Measurements from ENCODE around the gene ANKEF1.

ANKEF1 gene

GRCh38 chr20:9995510-9996272 is 39.1 kb upstream of the ANKEF1 start:
- Histone ChIP-seq H3K27me3 (replicated peaks in 2 of 5; ENCODE audit: control insufficient read depth in 4 of 5, insufficient read depth in 5 of 5, low read length in 4 of 5) (no peaks in the 10 kb centered on the region), H3K36me3 (ENCODE audit: control insufficient read depth in 4 of 4, insufficient read depth in 4 of 4, low read length in 3 of 4) (no peaks in the 10 kb centered on the region), H3K4me3 (ENCODE audit: control insufficient read depth in 1 of 7, extremely low read depth in 1 of 7, insufficient read depth in 4 of 7, low read depth in 2 of 7, low read length in 6 of 7) (no peak overlapping the region), H3K27ac (ENCODE audit: insufficient read depth in 1 of 2, low read depth in 1 of 2, low read length in 2 of 2, poor library complexity in 1 of 2, severe bottlenecking in 2 of 2) (no peak overlapping the region), H3K4me1 (ENCODE audit: control extremely low read depth in 1 of 4, control insufficient read depth in 4 of 4, insufficient read depth in 4 of 4, low read length in 3 of 4) (no peaks in the 10 kb centered on the region), H3K9me3 (ENCODE audit: control extremely low read depth in 1 of 5, control insufficient read depth in 4 of 5, insufficient read depth in 2 of 5, low read depth in 1 of 5, low read length in 4 of 5) (peaks cover 0 to 4% (median 2%) of the 10 kb centered on the region in 5 experiments)
- 100% methylated on average over 1 of the region's 3 CpGs for WGBS (ENCODE audit: insufficient coverage)
- no peak for DNase-seq
- POLR2A ChIA-PET = interaction anchor here (0.6 kb wide), 1 partner anchor 225 kb away, joined by 3 read pairs; no protein-coding TSS in a partner anchor
- CTCF ChIA-PET = interaction anchor here (1.0 to 1.2 kb wide), 2 partner anchors 17 to 230 kb away, joined by 3 to 4 read pairs; no protein-coding TSS in a partner anchor

GRCh38 chr20:9996944-9997343 is 37.8 kb upstream of the ANKEF1 start:
- no peak for DNase-seq

GRCh38 chr20:9999645-10000044 is 35.1 kb upstream of the ANKEF1 start:
- peak in 2 of 3 donors; percentile 12 to 35 for DNase-seq
- no peaks in the 10 kb centered on the region for H3K4me1 ChIP-seq (ENCODE audit: control extremely low read depth in 1 of 4, control insufficient read depth in 4 of 4, insufficient read depth in 4 of 4, low read length in 3 of 4)
- H3K36me3 ChIP-seq (ENCODE audit: control insufficient read depth in 4 of 4, insufficient read depth in 4 of 4, low read length in 3 of 4) = no peaks in the 10 kb centered on the region
- H3K9me3 ChIP-seq (ENCODE audit: control extremely low read depth in 1 of 5, control insufficient read depth in 4 of 5, insufficient read depth in 2 of 5, low read depth in 1 of 5, low read length in 4 of 5) = peaks cover 0 to 3% (median 2%) of the 10 kb centered on the region in 5 experiments
- POLR2A ChIA-PET = no interaction called here
- 94% methylated on average over 1 of the region's 1 CpG for WGBS (ENCODE audit: insufficient coverage)
- H3K4me3 ChIP-seq (ENCODE audit: control insufficient read depth in 1 of 7, extremely low read depth in 1 of 7, insufficient read depth in 4 of 7, low read depth in 2 of 7, low read length in 6 of 7) = no peak overlapping the region
- no peaks in the 10 kb centered on the region for H3K27me3 ChIP-seq (replicated peaks in 2 of 5; ENCODE audit: control insufficient read depth in 4 of 5, insufficient read depth in 5 of 5, low read length in 4 of 5)
- no peak overlapping the region for H3K27ac ChIP-seq (ENCODE audit: insufficient read depth in 1 of 2, low read depth in 1 of 2, low read length in 2 of 2, poor library complexity in 1 of 2, severe bottlenecking in 2 of 2)
- CTCF ChIA-PET = interaction anchor here (0.9 to 1.2 kb wide), 2 partner anchors 18 to 92 kb away, joined by 3 read pairs; no protein-coding TSS in a partner anchor

More at GRCh38 chr20:9996944-9997343, 37.8 kb upstream of the ANKEF1 start:
- WGBS (ENCODE audit: insufficient coverage) = no CpG with 5 or more reads among the region's 1 CpG
- ChIA-PET POLR2A (no interaction called here), CTCF (interaction anchor here (1.5 kb wide), 1 partner anchor 430 kb away, joined by 5 read pairs; no protein-coding TSS in a partner anchor)
- H3K27me3 ChIP-seq (replicated peaks in 2 of 5; ENCODE audit: control insufficient read depth in 4 of 5, insufficient read depth in 5 of 5, low read length in 4 of 5) = no peaks in the 10 kb centered on the region
- H3K36me3 ChIP-seq (ENCODE audit: control insufficient read depth in 4 of 4, insufficient read depth in 4 of 4, low read length in 3 of 4) = no peaks in the 10 kb centered on the region
- peaks cover 0 to 4% (median 2%) of the 10 kb centered on the region in 5 experiments for H3K9me3 ChIP-seq (ENCODE audit: control extremely low read depth in 1 of 5, control insufficient read depth in 4 of 5, insufficient read depth in 2 of 5, low read depth in 1 of 5, low read length in 4 of 5)
- no peaks in the 10 kb centered on the region for H3K4me1 ChIP-seq (ENCODE audit: control extremely low read depth in 1 of 4, control insufficient read depth in 4 of 4, insufficient read depth in 4 of 4, low read length in 3 of 4)
- no peak overlapping the region for H3K4me3 ChIP-seq (ENCODE audit: control insufficient read depth in 1 of 7, extremely low read depth in 1 of 7, insufficient read depth in 4 of 7, low read depth in 2 of 7, low read length in 6 of 7)
- no peak overlapping the region for H3K27ac ChIP-seq (ENCODE audit: insufficient read depth in 1 of 2, low read depth in 1 of 2, low read length in 2 of 2, poor library complexity in 1 of 2, severe bottlenecking in 2 of 2)

- H3K4me3 ChIP-seq (ENCODE audit: control insufficient read depth in 1 of 7, extremely low read depth in 1 of 7, insufficient read depth in 4 of 7, low read depth in 2 of 7, low read length in 6 of 7) = no peak overlapping the region
- peaks cover 0 to 7% (median 1%) of the 10 kb centered on the region in 4 experiments for H3K4me1 ChIP-seq (ENCODE audit: control extremely low read depth in 1 of 4, control insufficient read depth in 4 of 4, insufficient read depth in 4 of 4, low read length in 3 of 4)
- H3K36me3 ChIP-seq (ENCODE audit: control insufficient read depth in 4 of 4, insufficient read depth in 4 of 4, low read length in 3 of 4) = no peaks in the 10 kb centered on the region
- H3K27ac ChIP-seq (ENCODE audit: insufficient read depth in 1 of 2, low read depth in 1 of 2, low read length in 2 of 2, poor library complexity in 1 of 2, severe bottlenecking in 2 of 2) = no peak overlapping the region
- CTCF ChIA-PET = interaction anchor here (1.7 kb wide), 1 partner anchor 22 kb away, joined by 5 read pairs; no protein-coding TSS in a partner anchor
- no peaks in the 10 kb centered on the region for H3K27me3 ChIP-seq (replicated peaks in 2 of 5; ENCODE audit: control insufficient read depth in 4 of 5, insufficient read depth in 5 of 5, low read length in 4 of 5)
- no peak for DNase-seq
- no CpG with 5 or more reads among the region's 1 CpG for WGBS (ENCODE audit: insufficient coverage)
- no peaks in the 10 kb centered on the region for H3K9me3 ChIP-seq (ENCODE audit: control extremely low read depth in 1 of 5, control insufficient read depth in 4 of 5, insufficient read depth in 2 of 5, low read depth in 1 of 5, low read length in 4 of 5)
- POLR2A ChIA-PET = no interaction called here
Observed at GRCh38 chr20:10002866-10003265, 31.9 kb upstream of the ANKEF1 start.

GRCh38 chr20:10004900-10005299 is 29.9 kb upstream of the ANKEF1 start:
- no CpG with 5 or more reads among the region's 2 CpGs for WGBS (ENCODE audit: insufficient coverage)
- POLR2A ChIA-PET = no interaction called here
- CTCF ChIA-PET = interaction anchor here (1.1 kb wide), 1 partner anchor 27 kb away, joined by 4 read pairs; no protein-coding TSS in a partner anchor

GRCh38 chr20:10005885-10006284 is 28.9 kb upstream of the ANKEF1 start:
- Histone ChIP-seq H3K36me3 (ENCODE audit: control insufficient read depth in 4 of 4, insufficient read depth in 4 of 4, low read length in 3 of 4) (no peaks in the 10 kb centered on the region), H3K27ac (ENCODE audit: insufficient read depth in 1 of 2, low read depth in 1 of 2, low read length in 2 of 2, poor library complexity in 1 of 2, severe bottlenecking in 2 of 2) (no peak overlapping the region), H3K4me1 (ENCODE audit: control extremely low read depth in 1 of 4, control insufficient read depth in 4 of 4, insufficient read depth in 4 of 4, low read length in 3 of 4) (peaks cover 0 to 7% (median 1%) of the 10 kb centered on the region in 4 experiments), H3K9me3 (ENCODE audit: control extremely low read depth in 1 of 5, control insufficient read depth in 4 of 5, insufficient read depth in 2 of 5, low read depth in 1 of 5, low read length in 4 of 5) (no peaks in the 10 kb centered on the region), H3K4me3 (ENCODE audit: control insufficient read depth in 1 of 7, extremely low read depth in 1 of 7, insufficient read depth in 4 of 7, low read depth in 2 of 7, low read length in 6 of 7) (no peak overlapping the region), H3K27me3 (replicated peaks in 2 of 5; ENCODE audit: control insufficient read depth in 4 of 5, insufficient read depth in 5 of 5, low read length in 4 of 5) (no peaks in the 10 kb centered on the region)
- DNase-seq = peak in 1 of 3 donors; percentile 19
- POLR2A ChIA-PET = no interaction called here
- CTCF ChIA-PET = interaction anchor here (1.1 kb wide), 1 partner anchor 28 kb away, joined by 4 read pairs; no protein-coding TSS in a partner anchor
- WGBS (ENCODE audit: insufficient coverage) = 80% methylated on average over 1 of the region's 1 CpG

More at GRCh38 chr20:10004900-10005299, 29.9 kb upstream of the ANKEF1 start:
- peak in 2 of 3 donors; percentile 10 to 23 for DNase-seq
- Histone ChIP-seq H3K4me1 (ENCODE audit: control extremely low read depth in 1 of 4, control insufficient read depth in 4 of 4, insufficient read depth in 4 of 4, low read length in 3 of 4) (peaks cover 0 to 7% (median 1%) of the 10 kb centered on the region in 4 experiments), H3K27ac (ENCODE audit: insufficient read depth in 1 of 2, low read depth in 1 of 2, low read length in 2 of 2, poor library complexity in 1 of 2, severe bottlenecking in 2 of 2) (no peak overlapping the region), H3K9me3 (ENCODE audit: control extremely low read depth in 1 of 5, control insufficient read depth in 4 of 5, insufficient read depth in 2 of 5, low read depth in 1 of 5, low read length in 4 of 5) (no peaks in the 10 kb centered on the region), H3K36me3 (ENCODE audit: control insufficient read depth in 4 of 4, insufficient read depth in 4 of 4, low read length in 3 of 4) (no peaks in the 10 kb centered on the region), H3K4me3 (ENCODE audit: control insufficient read depth in 1 of 7, extremely low read depth in 1 of 7, insufficient read depth in 4 of 7, low read depth in 2 of 7, low read length in 6 of 7) (no peak overlapping the region), H3K27me3 (replicated peaks in 2 of 5; ENCODE audit: control insufficient read depth in 4 of 5, insufficient read depth in 5 of 5, low read length in 4 of 5) (no peaks in the 10 kb centered on the region)

GRCh38 chr20:10006447-10007090 is 28.2 kb upstream of the ANKEF1 start:
- no peak for DNase-seq
- Histone ChIP-seq H3K27ac (ENCODE audit: insufficient read depth in 1 of 2, low read depth in 1 of 2, low read length in 2 of 2, poor library complexity in 1 of 2, severe bottlenecking in 2 of 2) (no peak overlapping the region), H3K4me1 (ENCODE audit: control extremely low read depth in 1 of 4, control insufficient read depth in 4 of 4, insufficient read depth in 4 of 4, low read length in 3 of 4) (peaks cover 0 to 7% (median 1%) of the 10 kb centered on the region in 4 experiments), H3K4me3 (ENCODE audit: control insufficient read depth in 1 of 7, extremely low read depth in 1 of 7, insufficient read depth in 4 of 7, low read depth in 2 of 7, low read length in 6 of 7) (no peak overlapping the region), H3K9me3 (ENCODE audit: control extremely low read depth in 1 of 5, control insufficient read depth in 4 of 5, insufficient read depth in 2 of 5, low read depth in 1 of 5, low read length in 4 of 5) (no peaks in the 10 kb centered on the region), H3K27me3 (replicated peaks in 2 of 5; ENCODE audit: control insufficient read depth in 4 of 5, insufficient read depth in 5 of 5, low read length in 4 of 5) (no peaks in the 10 kb centered on the region), H3K36me3 (ENCODE audit: control insufficient read depth in 4 of 4, insufficient read depth in 4 of 4, low read length in 3 of 4) (no peaks in the 10 kb centered on the region)
- 100% methylated on average over 4 of the region's 4 CpGs for WGBS (ENCODE audit: insufficient coverage)
- CTCF ChIA-PET = no interaction called here
- POLR2A ChIA-PET = no interaction called here
